Colonic mucosa (tissue), 4 donors: Measurements from ENCODE around the gene SCFD1. TPM values are rescaled to one million over a fixed set of nuclear protein-coding genes. Genes with fewer than 3 reads are reported as not detected.

Source experiments
- DNase-seq: peaks from one replicate; pipeline ENCODE4 v3.0.0-alpha.2; 2020
- H3K27ac ChIP-seq: fragments of 200-600 bp; one replicate; pipeline ENCODE4 v1.8.0; 2021
- H3K27me3 ChIP-seq: fragments of 200-600 bp; one replicate; pipeline ENCODE4 v1.8.0; 2021
- H3K36me3 ChIP-seq: fragments of 200-600 bp; one replicate; pipeline ENCODE4 v1.8.0; 2021
- H3K4me1 ChIP-seq: fragments of 200-600 bp; one replicate; pipeline ENCODE4 v1.8.0; 2021; ENCODE audit warnings: mild to moderate bottlenecking
- H3K4me3 ChIP-seq: fragments of 200-600 bp; one replicate; pipeline ENCODE4 v1.8.0; 2021
- H3K9ac ChIP-seq, 2 donors: one replicate each; pipeline ENCODE4 v1.7.0; 2013; ENCODE audit warnings: control low read depth in 2 of 2, low read depth in 2 of 2, low read length in 2 of 2
- H3K9me3 ChIP-seq: fragments of 200-600 bp; one replicate; pipeline ENCODE4 v1.8.0; 2021
- intact Hi-C: fragments of 100-400 bp; cut with DNase I; formaldehyde crosslinking; loops from one replicate; pipeline ENCODE4 v1.14.1; 2022
- total RNA-seq, 2 donors: library from RNA; stranded (reverse); fragmentation: NEBNext Ultra II Directional in 1 of 2; extraction: Animal tissue kit (Norgen Biotek cat#: 25700) in 1 of 2; gene quantifications; one replicate each; pipeline ENCODE4 v1.2.1, GENCODE V29; 2021
- TF ChIP-seq, protein P1 (sequence below): fragments of 200-600 bp; IDR thresholded peaks from one replicate; pipeline ENCODE4 v1.8.0; 2022; ENCODE audit warnings: antibody characterized with exemption, mild to moderate bottlenecking
- donor health status: healthy.
- donor health status: DM: no; HTN: no; CAD: no.
- donor health status: DM: no; HTN: no; CAD: no.

SCFD1 gene
- total RNA-seq, 2 donors from 2014 or later = 70.2 to 78.7 TPM

DNA sequence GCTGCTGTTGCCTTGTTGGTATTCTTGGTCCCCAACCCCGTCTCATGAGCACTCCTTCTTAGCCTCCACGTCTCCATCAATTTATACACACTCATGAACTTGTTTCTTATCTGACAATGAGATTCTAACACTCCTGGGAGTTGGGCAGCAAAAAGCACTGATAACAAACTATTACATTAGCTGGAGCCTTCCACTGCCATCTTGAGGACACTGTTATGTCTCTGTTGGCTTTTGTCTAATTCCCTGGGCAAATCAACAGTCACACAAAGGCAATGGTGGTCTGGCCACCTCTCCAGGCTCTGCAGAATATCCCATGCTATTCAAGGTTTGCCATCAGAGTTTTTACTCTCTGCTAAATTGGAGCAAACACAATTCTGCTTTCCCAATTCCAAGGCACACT is 134.5 kb downstream of the SCFD1 start:
- intact Hi-C loops = no loop called here
- Histone ChIP-seq H3K27me3 (no peaks in the 10 kb centered on the region), H3K4me3 (no peak overlapping the region), H3K36me3 (no peaks in the 10 kb centered on the region), H3K9ac (no peak overlapping the region), H3K27ac (no peak overlapping the region), H3K4me1 (no peaks in the 10 kb centered on the region), H3K9me3 (no peaks in the 10 kb centered on the region)
- TF ChIP-seq, protein P1, sequence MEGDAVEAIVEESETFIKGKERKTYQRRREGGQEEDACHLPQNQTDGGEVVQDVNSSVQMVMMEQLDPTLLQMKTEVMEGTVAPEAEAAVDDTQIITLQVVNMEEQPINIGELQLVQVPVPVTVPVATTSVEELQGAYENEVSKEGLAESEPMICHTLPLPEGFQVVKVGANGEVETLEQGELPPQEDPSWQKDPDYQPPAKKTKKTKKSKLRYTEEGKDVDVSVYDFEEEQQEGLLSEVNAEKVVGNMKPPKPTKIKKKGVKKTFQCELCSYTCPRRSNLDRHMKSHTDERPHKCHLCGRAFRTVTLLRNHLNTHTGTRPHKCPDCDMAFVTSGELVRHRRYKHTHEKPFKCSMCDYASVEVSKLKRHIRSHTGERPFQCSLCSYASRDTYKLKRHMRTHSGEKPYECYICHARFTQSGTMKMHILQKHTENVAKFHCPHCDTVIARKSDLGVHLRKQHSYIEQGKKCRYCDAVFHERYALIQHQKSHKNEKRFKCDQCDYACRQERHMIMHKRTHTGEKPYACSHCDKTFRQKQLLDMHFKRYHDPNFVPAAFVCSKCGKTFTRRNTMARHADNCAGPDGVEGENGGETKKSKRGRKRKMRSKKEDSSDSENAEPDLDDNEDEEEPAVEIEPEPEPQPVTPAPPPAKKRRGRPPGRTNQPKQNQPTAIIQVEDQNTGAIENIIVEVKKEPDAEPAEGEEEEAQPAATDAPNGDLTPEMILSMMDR = no peak
- no peak for DNase-seq

DNA sequence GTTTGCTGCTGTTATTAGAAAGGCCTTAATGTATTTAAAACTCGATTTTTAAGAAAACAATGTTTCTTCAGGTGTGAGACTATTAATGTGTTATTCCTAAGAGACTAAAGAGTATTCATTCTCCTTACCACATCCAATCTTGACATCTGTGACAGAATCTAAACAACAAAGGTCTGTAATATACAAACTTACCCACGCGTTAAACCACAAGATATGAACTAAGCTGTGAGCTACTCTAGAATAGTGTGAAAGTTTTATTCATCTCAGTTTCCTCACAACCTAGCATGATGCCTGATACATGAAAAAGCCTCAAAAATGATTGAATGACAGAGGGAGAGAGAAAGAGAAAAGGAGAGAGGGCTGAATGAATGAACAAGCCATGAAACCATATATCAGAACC is 135.0 kb downstream of the SCFD1 start:
- Histone ChIP-seq H3K27me3 (no peaks in the 10 kb centered on the region), H3K27ac (no peak overlapping the region), H3K9ac (no peak overlapping the region), H3K36me3 (no peaks in the 10 kb centered on the region), H3K4me1 (no peaks in the 10 kb centered on the region), H3K4me3 (no peak overlapping the region), H3K9me3 (no peaks in the 10 kb centered on the region)
- intact Hi-C loops = no loop called here
- DNase-seq = no peak
- TF ChIP-seq, protein P1 = no peak

DNA sequence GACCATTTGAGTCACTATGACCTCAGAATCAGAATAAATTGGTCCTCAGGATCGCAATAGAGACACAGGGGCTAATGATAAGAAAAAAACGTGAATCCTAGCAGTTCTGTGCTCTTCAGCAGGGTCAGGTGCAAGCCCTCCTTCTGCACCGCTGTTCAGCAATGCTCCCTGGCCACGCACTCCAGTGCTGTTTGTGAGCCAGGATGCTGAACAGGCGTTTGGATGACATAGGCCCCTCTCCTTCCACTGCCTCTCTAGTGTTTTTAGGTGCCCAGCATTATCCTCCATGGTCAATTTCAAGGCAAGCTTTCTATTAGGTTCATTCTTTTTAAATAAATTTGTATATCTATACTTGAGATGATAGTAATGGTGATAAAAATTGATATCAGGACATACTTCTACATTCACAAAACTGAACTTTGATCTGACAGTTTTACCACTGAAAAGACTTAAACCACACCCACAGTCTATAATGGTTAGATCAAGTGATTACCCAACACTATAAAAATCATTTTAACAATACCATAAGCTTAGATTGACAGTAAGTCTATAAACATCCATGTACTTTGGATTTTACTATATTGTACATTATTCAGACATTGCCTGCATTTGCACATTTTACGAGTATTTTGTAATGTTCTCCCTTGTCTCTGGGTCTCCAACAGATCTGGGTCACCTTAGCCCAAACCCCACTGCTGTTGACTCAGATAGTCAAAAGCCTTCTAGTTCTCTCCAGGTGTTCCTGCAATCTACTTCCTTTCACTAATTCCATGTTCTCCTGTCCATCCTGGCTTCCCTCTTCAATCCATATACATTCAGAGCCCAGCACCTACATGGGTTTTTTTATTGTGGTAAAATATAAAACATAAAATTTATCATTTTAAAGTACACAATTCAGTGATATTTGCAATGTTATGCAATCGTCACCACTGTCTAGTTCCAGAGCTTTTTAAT is 137.3 kb downstream of the SCFD1 start:
- no peak for DNase-seq
- Histone ChIP-seq H3K27me3 (no peaks in the 10 kb centered on the region), H3K9me3 (no peaks in the 10 kb centered on the region), H3K36me3 (no peaks in the 10 kb centered on the region), H3K4me1 (no peaks in the 10 kb centered on the region), H3K4me3 (no peak overlapping the region), H3K27ac (peak overlapping the region; percentile 40), H3K9ac (no peak overlapping the region)
- intact Hi-C loops = no loop called here
- TF ChIP-seq, protein P1 = no peak

DNA sequence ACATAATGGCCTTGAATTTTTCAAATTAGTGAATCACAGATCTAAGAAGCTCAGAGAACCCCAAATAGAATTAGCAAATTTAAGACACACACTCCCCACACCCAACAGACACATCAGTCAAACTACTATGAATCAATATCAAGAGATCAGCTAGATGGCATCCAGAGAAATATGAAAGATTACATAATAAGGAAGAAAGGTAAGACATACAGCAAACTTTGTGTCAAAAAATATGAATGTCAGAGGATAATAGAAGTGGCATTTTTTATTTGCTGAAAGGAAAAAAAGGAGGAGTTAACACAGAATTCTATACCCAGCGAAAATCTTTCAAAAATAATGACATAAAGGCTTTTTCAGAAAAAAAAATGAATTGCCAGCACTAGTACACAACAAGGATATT is 141.8 kb downstream of the SCFD1 start:
- Histone ChIP-seq H3K27ac (no peak overlapping the region), H3K9ac (no peak overlapping the region), H3K27me3 (no peaks in the 10 kb centered on the region), H3K4me1 (no peaks in the 10 kb centered on the region), H3K4me3 (no peak overlapping the region), H3K9me3 (no peaks in the 10 kb centered on the region), H3K36me3 (no peaks in the 10 kb centered on the region)
- TF ChIP-seq, protein P1 = no peak
- intact Hi-C loops = no loop called here
- DNase-seq = no peak

DNA sequence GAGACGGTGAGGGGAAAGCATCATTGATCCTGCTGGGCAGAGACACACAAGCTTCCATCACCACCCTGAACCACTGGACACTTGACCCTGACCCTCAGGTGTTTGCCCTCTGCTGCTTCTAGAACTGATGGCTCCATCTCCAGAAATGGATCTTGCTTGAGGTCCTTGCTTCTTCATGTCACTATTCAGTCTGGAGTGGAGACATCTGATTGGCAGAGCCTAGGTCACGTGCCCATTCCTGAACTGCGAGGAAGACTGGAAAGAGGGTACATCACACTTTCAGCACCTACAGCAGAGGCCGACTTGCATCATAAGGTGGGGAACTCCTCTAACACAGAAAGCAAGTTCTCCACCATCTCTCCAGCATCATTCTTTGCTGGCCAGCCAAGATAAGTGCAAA is 145.5 kb downstream of the SCFD1 start:
- Histone ChIP-seq H3K36me3 (no peaks in the 10 kb centered on the region), H3K27ac (no peak overlapping the region), H3K9ac (no peak overlapping the region), H3K27me3 (no peaks in the 10 kb centered on the region), H3K9me3 (no peaks in the 10 kb centered on the region), H3K4me3 (no peak overlapping the region), H3K4me1 (no peaks in the 10 kb centered on the region)
- DNase-seq = no peak
- intact Hi-C loops = no loop called here
- TF ChIP-seq, protein P1 = no peak
